GM13977 (cell line): ENCODE results near the gene HOATZ.

ENCODE experiments used
- DNase-seq: peaks from one replicate; pipeline ENCODE4 v3.0.0; 2012; ENCODE audit warnings: low spot score
- in situ Hi-C: fragments of 300-500 bp; cut with MboI; formaldehyde crosslinking; loops from one replicate; pipeline ENCODE4 v1.12.0; 2022; ENCODE audit warnings: low sequenced_read_pairs, low pct_unique_long_range_greater_than_20kb, mixed read lengths, inconsistent platforms; ENCODE audit not compliant: unreplicated experiment
- TF ChIP-seq, protein P1 (sequence below): IDR thresholded peaks from 2 replicates; pipeline ENCODE4 v1.5.1; 2012; ENCODE audit warnings: mild to moderate bottlenecking, control low read depth; ENCODE audit not compliant: insufficient read depth; ENCODE audit errors: extremely low read depth, missing control alignments

The HOATZ gene

DNA sequence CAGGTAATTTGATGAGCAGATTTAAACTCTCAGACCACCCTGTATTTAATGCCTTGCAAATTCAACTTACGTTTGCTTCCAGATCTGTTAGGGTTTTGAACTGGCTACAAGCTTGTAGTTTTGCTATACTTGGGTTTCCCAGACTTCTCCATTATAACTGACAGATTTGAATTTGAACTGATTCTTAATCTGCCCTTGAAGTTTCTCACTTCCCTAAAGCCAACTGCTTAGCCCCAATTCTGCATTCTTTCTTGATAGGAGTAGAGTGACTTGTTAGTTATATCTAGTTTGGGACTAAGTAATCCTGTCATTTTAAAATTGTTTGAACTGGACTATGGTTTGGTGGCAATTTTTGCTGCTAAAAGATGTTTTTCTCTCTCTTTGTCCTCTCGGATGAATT is 35.7 kb downstream of the HOATZ start:
- in situ Hi-C loops = no loop called here
- no peak for DNase-seq
- TF ChIP-seq, protein P1, sequence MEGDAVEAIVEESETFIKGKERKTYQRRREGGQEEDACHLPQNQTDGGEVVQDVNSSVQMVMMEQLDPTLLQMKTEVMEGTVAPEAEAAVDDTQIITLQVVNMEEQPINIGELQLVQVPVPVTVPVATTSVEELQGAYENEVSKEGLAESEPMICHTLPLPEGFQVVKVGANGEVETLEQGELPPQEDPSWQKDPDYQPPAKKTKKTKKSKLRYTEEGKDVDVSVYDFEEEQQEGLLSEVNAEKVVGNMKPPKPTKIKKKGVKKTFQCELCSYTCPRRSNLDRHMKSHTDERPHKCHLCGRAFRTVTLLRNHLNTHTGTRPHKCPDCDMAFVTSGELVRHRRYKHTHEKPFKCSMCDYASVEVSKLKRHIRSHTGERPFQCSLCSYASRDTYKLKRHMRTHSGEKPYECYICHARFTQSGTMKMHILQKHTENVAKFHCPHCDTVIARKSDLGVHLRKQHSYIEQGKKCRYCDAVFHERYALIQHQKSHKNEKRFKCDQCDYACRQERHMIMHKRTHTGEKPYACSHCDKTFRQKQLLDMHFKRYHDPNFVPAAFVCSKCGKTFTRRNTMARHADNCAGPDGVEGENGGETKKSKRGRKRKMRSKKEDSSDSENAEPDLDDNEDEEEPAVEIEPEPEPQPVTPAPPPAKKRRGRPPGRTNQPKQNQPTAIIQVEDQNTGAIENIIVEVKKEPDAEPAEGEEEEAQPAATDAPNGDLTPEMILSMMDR = no peak

DNA sequence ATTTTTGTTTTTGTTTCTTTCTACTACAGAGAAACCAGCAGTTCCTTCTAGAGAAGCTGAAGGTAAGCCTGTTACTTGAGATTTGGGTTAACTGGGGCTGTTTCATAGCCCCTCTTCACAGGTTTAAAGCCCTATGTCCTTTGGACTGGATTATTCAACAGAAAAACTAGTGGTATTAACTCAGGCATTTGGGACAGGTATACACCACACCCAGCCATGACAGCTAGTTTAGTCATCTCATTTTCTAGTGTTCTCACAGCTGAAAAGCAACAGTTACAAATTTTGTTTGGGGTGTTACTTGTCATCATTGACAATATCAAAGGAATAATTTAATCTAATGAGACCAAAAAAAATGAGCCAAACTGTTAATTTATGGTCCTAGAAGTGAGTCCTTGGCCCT is 40.0 kb downstream of the HOATZ start:
- DNase-seq = no peak
- TF ChIP-seq, protein P1 = no peak
- in situ Hi-C loops = no loop called here

DNA sequence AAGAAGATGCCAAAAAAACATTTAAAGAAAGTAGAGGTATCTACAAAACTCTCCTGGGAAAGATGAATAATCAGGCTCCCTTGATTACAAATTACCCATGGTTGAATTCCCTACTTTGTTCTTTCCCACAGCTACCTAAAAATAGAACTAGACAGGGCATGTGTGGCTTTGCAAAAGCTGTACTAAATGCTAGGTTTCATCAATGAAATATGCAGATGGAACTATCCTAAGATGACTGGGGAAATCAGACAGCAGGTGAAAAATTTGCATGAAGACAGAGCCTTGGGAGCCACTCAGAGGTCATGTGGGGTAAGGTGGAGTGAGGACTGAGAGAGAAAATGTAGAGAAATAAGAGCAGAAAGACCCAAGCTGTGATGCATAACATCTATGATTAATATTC is 40.7 kb downstream of the HOATZ start:
- TF ChIP-seq, protein P1 = no peak
- in situ Hi-C loops = no loop called here
- DNase-seq = no peak

- TF ChIP-seq, protein P1 = no peak
- DNase-seq = no peak
- in situ Hi-C loops = no loop called here
These were observed 43.0 kb downstream of the HOATZ start for GRCh38 chr11:111557425-111558111.

DNA sequence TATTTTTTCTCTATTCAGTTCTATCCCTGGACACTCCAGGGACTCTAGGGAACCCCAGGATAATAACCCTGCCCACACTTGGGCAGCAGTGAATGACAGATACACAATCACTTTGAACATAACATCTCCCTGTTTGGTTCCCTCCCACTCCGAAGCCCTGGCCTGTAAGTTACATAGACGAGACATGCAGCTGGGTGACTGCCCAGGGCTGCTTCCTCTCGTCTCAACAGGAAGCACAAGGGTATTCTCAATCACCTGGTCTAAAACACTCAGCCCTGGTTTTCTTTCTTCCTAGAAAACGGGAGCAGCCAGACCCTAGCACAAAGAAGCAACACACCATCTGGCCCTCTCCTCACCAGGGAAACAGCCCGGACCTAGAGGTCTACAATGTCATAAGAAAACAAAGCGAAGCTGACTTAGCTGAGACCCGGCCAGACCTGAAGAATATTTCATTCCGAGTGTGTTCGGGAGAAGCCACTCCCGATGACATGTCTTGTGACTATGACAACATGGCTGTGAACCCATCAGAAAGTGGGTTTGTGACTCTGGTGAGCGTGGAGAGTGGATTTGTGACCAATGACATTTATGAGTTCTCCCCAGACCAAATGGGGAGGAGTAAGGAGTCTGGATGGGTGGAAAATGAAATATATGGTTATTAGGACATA is 45.4 kb downstream of the HOATZ start:
- no peak for DNase-seq
- TF ChIP-seq, protein P1 = no peak
- in situ Hi-C loops = no loop called here

DNA sequence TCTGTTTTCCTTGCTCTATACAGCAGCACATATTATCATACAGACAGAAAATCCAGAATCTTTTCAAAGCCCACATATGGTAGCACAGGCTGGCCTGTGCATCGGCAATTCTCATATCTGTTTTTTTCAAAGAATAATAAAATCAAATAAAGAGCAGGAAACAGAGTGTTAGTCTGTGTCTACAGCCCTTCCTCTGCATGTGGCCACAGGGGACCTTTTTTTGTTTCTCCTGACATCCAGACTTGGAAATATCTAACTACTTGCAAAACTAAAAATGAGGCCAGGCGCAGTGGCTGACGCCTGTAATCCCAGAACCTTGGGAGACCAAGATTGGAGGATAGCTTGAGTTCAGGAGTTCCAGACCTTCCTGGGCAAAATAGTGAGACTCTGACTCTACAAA is 46.2 kb downstream of the HOATZ start:
- DNase-seq = no peak
- TF ChIP-seq, protein P1 = no peak
- in situ Hi-C loops = no loop called here
